ENCODE measurements around the gene DMD. TPM values are rescaled to one million over a fixed set of nuclear protein-coding genes. Genes with fewer than 3 reads are reported as not detected.

Gene DMD
- total RNA-seq, 1 donor from 2014 or later = 1.7 TPM

GRCh38 chrX:33062041-33062440, 149.3 kb downstream of the DMD start:
- H3K27me3 Mint-ChIP-seq (ENCODE audit: unreplicated experiment) = peaks cover 2% of the 10 kb centered on the region
- no peak for TF ChIP-seq CTCF (IDR thresholded peaks at IDR 0.05; ENCODE audit: partially characterized antibody, unreplicated experiment)
- no peak for DNase-seq
- H3K36me3 Mint-ChIP-seq (ENCODE audit: unreplicated experiment) = no peaks in the 10 kb centered on the region
- no peaks in the 10 kb centered on the region for H3K4me1 Mint-ChIP-seq (ENCODE audit: low read depth, unreplicated experiment)
- H3K9me3 Mint-ChIP-seq (ENCODE audit: unreplicated experiment) = no peaks in the 10 kb centered on the region
- H3K27ac Mint-ChIP-seq (ENCODE audit: unreplicated experiment) = no peak overlapping the region
- H3K4me3 Mint-ChIP-seq (ENCODE audit: unreplicated experiment) = no peak overlapping the region

- no peak for DNase-seq
- no peaks in the 10 kb centered on the region for H3K9me3 Mint-ChIP-seq (ENCODE audit: unreplicated experiment)
- no peak overlapping the region for H3K27ac Mint-ChIP-seq (ENCODE audit: unreplicated experiment)
- H3K36me3 Mint-ChIP-seq (ENCODE audit: unreplicated experiment) = no peaks in the 10 kb centered on the region
- no peak for TF ChIP-seq CTCF (IDR thresholded peaks at IDR 0.05; ENCODE audit: partially characterized antibody, unreplicated experiment)
- no peaks in the 10 kb centered on the region for H3K27me3 Mint-ChIP-seq (ENCODE audit: unreplicated experiment)
- no peaks in the 10 kb centered on the region for H3K4me1 Mint-ChIP-seq (ENCODE audit: low read depth, unreplicated experiment)
- no peak overlapping the region for H3K4me3 Mint-ChIP-seq (ENCODE audit: unreplicated experiment)
These were observed 158.3 kb downstream of the DMD start for GRCh38 chrX:33053001-33053400.

- no peaks in the 10 kb centered on the region for H3K36me3 Mint-ChIP-seq (ENCODE audit: unreplicated experiment)
- no peak for TF ChIP-seq CTCF (IDR thresholded peaks at IDR 0.05; ENCODE audit: partially characterized antibody, unreplicated experiment)
- H3K27ac Mint-ChIP-seq (ENCODE audit: unreplicated experiment) = no peak overlapping the region
- H3K9me3 Mint-ChIP-seq (ENCODE audit: unreplicated experiment) = no peaks in the 10 kb centered on the region
- DNase-seq = no peak
- no peaks in the 10 kb centered on the region for H3K4me1 Mint-ChIP-seq (ENCODE audit: low read depth, unreplicated experiment)
- H3K4me3 Mint-ChIP-seq (ENCODE audit: unreplicated experiment) = no peak overlapping the region
- H3K27me3 Mint-ChIP-seq (ENCODE audit: unreplicated experiment) = no peaks in the 10 kb centered on the region
These were observed 165.5 kb downstream of the DMD start for GRCh38 chrX:33045882-33046281.

- DNase-seq = no peak
- Mint-ChIP-seq H3K27ac (ENCODE audit: unreplicated experiment) (no peak overlapping the region), H3K4me1 (ENCODE audit: low read depth, unreplicated experiment) (no peaks in the 10 kb centered on the region), H3K9me3 (ENCODE audit: unreplicated experiment) (no peaks in the 10 kb centered on the region), H3K4me3 (ENCODE audit: unreplicated experiment) (no peak overlapping the region), H3K27me3 (ENCODE audit: unreplicated experiment) (no peaks in the 10 kb centered on the region), H3K36me3 (ENCODE audit: unreplicated experiment) (no peaks in the 10 kb centered on the region)
- no peak for TF ChIP-seq CTCF (IDR thresholded peaks at IDR 0.05; ENCODE audit: partially characterized antibody, unreplicated experiment)
These were observed 166.1 kb downstream of the DMD start for GRCh38 chrX:33045245-33045644.

- Mint-ChIP-seq H3K4me3 (ENCODE audit: unreplicated experiment) (no peak overlapping the region), H3K9me3 (ENCODE audit: unreplicated experiment) (no peaks in the 10 kb centered on the region), H3K4me1 (ENCODE audit: low read depth, unreplicated experiment) (no peaks in the 10 kb centered on the region), H3K36me3 (ENCODE audit: unreplicated experiment) (no peaks in the 10 kb centered on the region), H3K27ac (ENCODE audit: unreplicated experiment) (no peak overlapping the region), H3K27me3 (ENCODE audit: unreplicated experiment) (no peaks in the 10 kb centered on the region)
- no peak for DNase-seq
- TF ChIP-seq CTCF (IDR thresholded peaks at IDR 0.05; ENCODE audit: partially characterized antibody, unreplicated experiment) = no peak
These were observed 170.2 kb downstream of the DMD start for GRCh38 chrX:33041141-33041540.
